GM12878 (cell line): ENCODE data around the gene PSME3IP1. TPM values are rescaled to one million over a fixed set of nuclear protein-coding genes. Genes with fewer than 3 reads are reported as not detected.

Source experiments
- ATAC-seq: fragments of 200-7000 bp; cut with Tn5 transposase; 3 replicates; pipeline ENCODE4 v1.9.1; 2020; ENCODE audit warnings: mild to moderate bottlenecking, moderate library complexity
- BruUV-seq: library from RNA; stranded (reverse); fragments of 400-500 nt; replicated peaks from 2 replicates; lab custom pipeline; 2021; lab: Mats Ljungman, UMichigan
- CTCF ChIA-PET: fragments of 300-600 bp; sonication (Branson Sonifier 250); formaldehyde crosslinking; extraction: SDS; loops from one replicate; lab custom pipeline; 2021; ENCODE audit warnings: inconsistent platforms; lab: Yijun Ruan, JAX
- POLR2A ChIA-PET: fragments of 350-600 bp; formaldehyde crosslinking; extraction: SDS; loops from one replicate; lab custom pipeline; 2021; ENCODE audit warnings: inconsistent platforms; lab: Charles Lee
- RAD21 ChIA-PET: fragments of 300-600 bp; sonication (Branson Sonifier 250); formaldehyde crosslinking; loops from one replicate; lab custom pipeline; 2023; ENCODE audit warnings: antibody characterized with exemption; ENCODE audit not compliant: unreplicated experiment; lab: Charles Lee
- SMC1A ChIA-PET: fragments of 300-600 bp; sonication (Branson Sonifier 250); formaldehyde crosslinking; loops from one replicate; lab custom pipeline; 2023; ENCODE audit not compliant: unreplicated experiment, uncharacterized antibody; lab: Charles Lee
- DNase-seq: peaks from one replicate; pipeline ENCODE4 v3.0.0-alpha.2; 2011; ENCODE audit warnings: low read depth, low spot score
- FAIRE-seq: peaks from 3 replicates; lab custom pipeline; 2011; peaks lifted over from hg19 to GRCh38; lab: Jason Lieb, UNC
- H2AFZ ChIP-seq: 2 replicates; pipeline ENCODE4 v1.6.0; 2011; ENCODE audit warnings: low read depth, low read length, control low read depth; ENCODE audit not compliant: control insufficient read depth
- H3K27ac ChIP-seq: 2 replicates; pipeline ENCODE4 v1.5.1; 2011; ENCODE audit warnings: control low read depth; ENCODE audit not compliant: control insufficient read depth, insufficient read depth
- H3K27me3 ChIP-seq, 2 experiments: replicated peaks in 1 of 2; 2 replicates each; pipeline versions ENCODE4 v1.6.0 to v1.6.1; 2011; ENCODE audit warnings: low read length in 1 of 2; ENCODE audit not compliant: control insufficient read depth in 2 of 2, insufficient read depth in 2 of 2
- H3K36me3 ChIP-seq, 2 experiments: 2 replicates each; pipeline ENCODE4 v1.5.1; 2011; ENCODE audit warnings: low read length in 1 of 2; ENCODE audit not compliant: control insufficient read depth in 2 of 2, insufficient read depth in 2 of 2
- H3K4me1 ChIP-seq: 2 replicates; pipeline ENCODE4 v1.6.1; 2011; ENCODE audit warnings: mild to moderate bottlenecking, low read length, moderate library complexity, mixed read lengths; ENCODE audit not compliant: control insufficient read depth, insufficient read depth
- H3K4me2 ChIP-seq: 2 replicates; pipeline ENCODE4 v1.6.0; 2011; ENCODE audit warnings: control low read depth; ENCODE audit not compliant: control insufficient read depth, insufficient read depth
- H3K4me3 ChIP-seq: fragments of 200-600 bp; sonication (generic); 2 replicates; pipeline ENCODE4 v1.5.1; 2016
- H3K79me2 ChIP-seq: 2 replicates; pipeline ENCODE4 v1.6.0; 2011; ENCODE audit warnings: low read length; ENCODE audit not compliant: control insufficient read depth, insufficient read depth
- H3K9ac ChIP-seq: 2 replicates; pipeline ENCODE4 v1.8.0; 2011; ENCODE audit warnings: low read length, control low read depth, mixed read lengths; ENCODE audit not compliant: control insufficient read depth, insufficient read depth
- H3K9me3 ChIP-seq: replicated peaks from 3 replicates; pipeline ENCODE4 v1.5.1; 2011; ENCODE audit warnings: mild to moderate bottlenecking, low read length; ENCODE audit not compliant: control insufficient read depth, insufficient read depth
- H4K20me1 ChIP-seq: 2 replicates; pipeline ENCODE4 v1.6.0; 2011; ENCODE audit not compliant: control insufficient read depth, insufficient read depth
- ATF7 ChIP-seq: fragments of 450-650 bp; IDR thresholded peaks from 2 replicates; pipeline ENCODE4 v1.6.1; 2016; ENCODE audit warnings: low read depth, mild to moderate bottlenecking
- CHD1 ChIP-seq: IDR thresholded peaks from 2 replicates; pipeline ENCODE4 v1.6.1; 2012; ENCODE audit warnings: low read depth, low read length, improper control_type of control experiment
- CHD4 ChIP-seq: fragments of 200-600 bp; sonication (generic); IDR thresholded peaks from 2 replicates; pipeline ENCODE4 v1.6.1; 2016; ENCODE audit warnings: mild to moderate bottlenecking
- GABPA ChIP-seq: IDR thresholded peaks from 2 replicates; pipeline ENCODE4 v1.6.1; 2014; ENCODE audit warnings: antibody characterized with exemption, low read depth, mild to moderate bottlenecking, inconsistent platforms
- MTA2 ChIP-seq: fragments of 450-650 bp; IDR thresholded peaks from 2 replicates; pipeline ENCODE4 v1.6.1; 2016; ENCODE audit warnings: low read depth, mild to moderate bottlenecking, moderate library complexity
- NR2C1 ChIP-seq: fragments of 450-650 bp; IDR thresholded peaks from 2 replicates; pipeline ENCODE4 v1.6.1; 2017; ENCODE audit warnings: antibody characterized with exemption, mild to moderate bottlenecking, moderate library complexity
- NR2F1 ChIP-seq: fragments of 450-650 bp; conservative IDR thresholded peaks from 2 replicates; pipeline ENCODE4 v1.6.1; 2017; ENCODE audit warnings: mild to moderate bottlenecking
- PAX5 ChIP-seq: IDR thresholded peaks from 2 replicates; pipeline ENCODE4 v1.6.1; 2011; ENCODE audit warnings: low read depth, low read length, borderline replicate concordance
- RCOR1 ChIP-seq: conservative IDR thresholded peaks from 2 replicates; pipeline ENCODE4 v1.6.1; 2012; ENCODE audit warnings: low read depth, low read length, improper control_type of control experiment
- STAT1 ChIP-seq: fragments of 450-650 bp; conservative IDR thresholded peaks from 2 replicates; pipeline ENCODE4 v1.6.1; 2014; ENCODE audit warnings: antibody characterized with exemption, mild to moderate bottlenecking
- TCF12 ChIP-seq: IDR thresholded peaks from 2 replicates; pipeline ENCODE4 v1.6.1; 2011; ENCODE audit warnings: low read depth, mild to moderate bottlenecking, low read length
- TCF3 ChIP-seq: IDR thresholded peaks from 2 replicates; pipeline ENCODE4 v1.6.1; 2012; ENCODE audit warnings: low read depth, mild to moderate bottlenecking, low read length, borderline replicate concordance; ENCODE audit not compliant: insufficient read depth
- ZSCAN29 ChIP-seq: fragments of 450-650 bp; IDR thresholded peaks from 2 replicates; pipeline ENCODE4 v1.6.1; 2017; ENCODE audit warnings: mild to moderate bottlenecking, moderate library complexity
- ZZZ3 ChIP-seq: IDR thresholded peaks from 2 replicates; pipeline ENCODE4 v1.6.1; 2011; ENCODE audit warnings: low read depth; ENCODE audit not compliant: control insufficient read depth, insufficient read length
- in situ Hi-C: fragments of 300-500 bp; cut with MboI; formaldehyde crosslinking; loops from 9 replicates; pipeline ENCODE4 v1.14.3; 2018; ENCODE audit warnings: mixed read lengths
- intact Hi-C: fragments of 100-400 bp; cut with micrococcal nuclease; formaldehyde crosslinking; loops from one replicate; pipeline ENCODE4 v1.14.2; 2022; ENCODE audit not compliant: unreplicated experiment
- polyA plus RNA-seq, 11 experiments: library from polyadenylated mRNA; depleted of rRNA in 4 of 11; unstranded in 6 of 11; stranded (reverse) in 5 of 11; fragments of >200 nt; fragmentation: Nextera tagmentation in 4 of 11; fragmentation: Illumina TruSeq in 1 of 11; extraction: Ambion mirVana in 4 of 11; extraction: Trizol in 1 of 11; gene quantifications; 1 replicate in 1 of 11; 2 replicates in 10 of 11; pipeline versions ENCODE4 v1.2.1 to v1.2.3, GENCODE V29; 2011 to 2016; ENCODE audit warnings: inconsistent platforms in 2 of 11, missing spikeins in 2 of 11, low read depth in 1 of 11
- total RNA-seq, 4 experiments: library from RNA; depleted of rRNA in 3 of 4; stranded (reverse); fragments of >200 nt in 3 of 4; fragmentation: Illumina TruSeq in 1 of 4; extraction: Trizol in 1 of 4; gene quantifications; 2 replicates each; pipeline versions ENCODE4 v1.2.1 to v1.2.3, GENCODE V29; 2013 to 2021
- TF ChIP-seq, protein P1 (sequence below): fragments of 450-650 bp; IDR thresholded peaks from 2 replicates; pipeline ENCODE4 v1.6.1; 2017; ENCODE audit warnings: mild to moderate bottlenecking

The PSME3IP1 gene
- total and polyA plus RNA-seq, 10 of the 15 experiments (the other 5 are each of a cell fraction or from before 2014, with no cell fraction given) = 67.9 to 174 (median 111) TPM

DNA sequence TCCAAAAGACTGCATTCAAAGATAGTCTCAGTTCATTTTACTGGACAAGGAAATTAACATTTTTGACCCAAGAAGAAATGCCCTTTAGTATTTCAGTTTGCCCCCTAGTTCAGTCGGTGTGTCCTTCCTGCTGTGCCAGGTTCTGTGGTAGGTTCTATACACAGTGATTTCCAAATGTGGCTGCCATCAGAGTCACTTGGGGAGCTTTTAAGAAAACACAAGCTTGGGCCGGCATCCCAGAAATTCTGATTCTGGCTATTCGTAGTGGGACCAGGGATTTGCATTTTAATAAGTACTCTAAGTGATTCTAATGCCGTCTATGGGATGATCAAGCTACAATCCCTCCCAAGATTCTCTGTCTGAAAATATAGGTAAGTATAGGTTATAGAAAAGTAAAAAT is 10.4 kb upstream of the PSME3IP1 start (continued):
- TF ChIP-seq RCOR1 = no peak
- no peak for TF ChIP-seq TCF12
- no peak for TF ChIP-seq PAX5
- TF ChIP-seq, protein P1, sequence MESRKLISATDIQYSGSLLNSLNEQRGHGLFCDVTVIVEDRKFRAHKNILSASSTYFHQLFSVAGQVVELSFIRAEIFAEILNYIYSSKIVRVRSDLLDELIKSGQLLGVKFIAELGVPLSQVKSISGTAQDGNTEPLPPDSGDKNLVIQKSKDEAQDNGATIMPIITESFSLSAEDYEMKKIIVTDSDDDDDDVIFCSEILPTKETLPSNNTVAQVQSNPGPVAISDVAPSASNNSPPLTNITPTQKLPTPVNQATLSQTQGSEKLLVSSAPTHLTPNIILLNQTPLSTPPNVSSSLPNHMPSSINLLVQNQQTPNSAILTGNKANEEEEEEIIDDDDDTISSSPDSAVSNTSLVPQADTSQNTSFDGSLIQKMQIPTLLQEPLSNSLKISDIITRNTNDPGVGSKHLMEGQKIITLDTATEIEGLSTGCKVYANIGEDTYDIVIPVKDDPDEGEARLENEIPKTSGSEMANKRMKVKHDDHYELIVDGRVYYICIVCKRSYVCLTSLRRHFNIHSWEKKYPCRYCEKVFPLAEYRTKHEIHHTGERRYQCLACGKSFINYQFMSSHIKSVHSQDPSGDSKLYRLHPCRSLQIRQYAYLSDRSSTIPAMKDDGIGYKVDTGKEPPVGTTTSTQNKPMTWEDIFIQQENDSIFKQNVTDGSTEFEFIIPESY = no peak

DNA sequence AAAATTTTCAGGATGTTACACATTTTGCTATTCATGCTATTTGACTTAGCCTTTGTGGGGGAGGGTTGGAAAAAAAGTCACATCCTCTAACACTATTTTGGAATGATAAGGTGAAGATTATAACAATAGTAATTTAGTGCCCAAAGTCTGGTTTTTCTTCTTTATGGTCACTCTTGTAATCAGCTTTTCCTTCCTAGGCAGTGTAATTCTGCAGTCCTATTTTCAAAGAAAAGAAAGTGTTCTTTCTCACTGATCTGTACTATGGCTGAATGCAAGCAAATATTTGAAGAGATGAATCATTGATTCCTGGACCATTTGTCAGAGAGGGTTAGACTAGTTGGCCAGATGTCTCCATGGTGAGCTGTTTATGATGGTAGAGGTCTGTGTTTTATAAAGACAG is 8.7 kb upstream of the PSME3IP1 start:
- Histone ChIP-seq H3K9ac (no peak overlapping the region), H3K4me3 (no peak overlapping the region), H3K79me2 (peaks cover 70% of the 10 kb centered on the region), H3K9me3 (no peaks in the 10 kb centered on the region), H4K20me1 (no peaks in the 10 kb centered on the region), H3K27ac (no peak overlapping the region), H3K36me3 (0 out of 4 replicates have a peak, but pooled peaks cover 0 to 3% of the 10 kb centered on the region in 2 experiments), H3K27me3 (no peaks in the 10 kb centered on the region), H2AFZ (no peak overlapping the region), H3K4me2 (no peak overlapping the region), H3K4me1 (peaks cover 13% of the 10 kb centered on the region)
- TF ChIP-seq CHD4 (no peak), ZZZ3 (no peak), STAT1 (no peak), GABPA (no peak), ATF7 (no peak), MTA2 (no peak), CHD1 (no peak), NR2C1 (no peak), ZSCAN29 (no peak), TCF3 (no peak), NR2F1 (no peak)
- ChIA-PET SMC1A (interaction anchor here (0.9 to 1.6 kb wide), 4 partner anchors 10 to 94 kb away, joined by 3 to 5 read pairs (median 4); no protein-coding TSS in a partner anchor), RAD21 (interaction anchor here (1.4 kb wide), 1 partner anchor 83 kb away, joined by 4 read pairs; no protein-coding TSS in a partner anchor), CTCF (interaction anchor here (0.6 kb wide), 1 partner anchor 106 kb away, joined by 3 read pairs; no protein-coding TSS in a partner anchor), POLR2A (interaction anchor here (0.7 to 1.5 kb wide), 5 partner anchors 9 to 52 kb away, joined by 3 to 7 read pairs (median 3); partner anchors contain the start of gene PSME3IP1)
- ATAC-seq (no peak), FAIRE-seq (no peak), DNase-seq (no peak)
- intact Hi-C loops = no loop called here
- BruUV-seq = no TSS peak
- in situ Hi-C loops = no loop called here
